AG20443 (cell line): ENCODE measurements around the gene KCTD17.
A peak's percentile ranks its signal among the peaks of the same experiment; 100 is the strongest.

Experiments
- DNase-seq: peaks from one replicate; pipeline ENCODE4 v3.0.0; 2012; ENCODE audit warnings: low spot score, mixed read lengths

Gene KCTD17

GRCh38 chr22:37021041-37021440 is 30.5 kb upstream of the KCTD17 start:
- DNase-seq: no peak

GRCh38 chr22:37021710-37022482 is 29.6 kb upstream of the KCTD17 start:
- DNase-seq: peak; percentile 70

GRCh38 chr22:37022483-37023337 is 28.8 kb upstream of the KCTD17 start:
- DNase-seq: no peak

GRCh38 chr22:37023743-37024338 is 27.7 kb upstream of the KCTD17 start:
- no peak for DNase-seq

- DNase-seq: no peak
These were observed 27.0 kb upstream of the KCTD17 start for GRCh38 chr22:37024339-37025157.

GRCh38 chr22:37025500-37026070 is 26.0 kb upstream of the KCTD17 start:
- DNase-seq: no peak

GRCh38 chr22:37026325-37026724 is 25.2 kb upstream of the KCTD17 start:
- DNase-seq: no peak

GRCh38 chr22:37027556-37027955 is 24.0 kb upstream of the KCTD17 start:
- no peak for DNase-seq

- DNase-seq: no peak
These were observed 22.6 kb upstream of the KCTD17 start for GRCh38 chr22:37028692-37029674.

GRCh38 chr22:37030560-37031281 is 20.8 kb upstream of the KCTD17 start:
- DNase-seq: no peak

- DNase-seq: no peak
These were observed 19.4 kb upstream of the KCTD17 start for GRCh38 chr22:37032134-37032534.

- peak; percentile 66 for DNase-seq
These were observed 18.7 kb upstream of the KCTD17 start for GRCh38 chr22:37032535-37033460.

- DNase-seq: no peak
These were observed 17.7 kb upstream of the KCTD17 start for GRCh38 chr22:37033605-37034430.

- DNase-seq: no peak
These were observed 14.7 kb upstream of the KCTD17 start for GRCh38 chr22:37036655-37037377.

GRCh38 chr22:37037669-37038068 is 13.9 kb upstream of the KCTD17 start:
- DNase-seq: no peak

GRCh38 chr22:37039466-37039865 is 12.1 kb upstream of the KCTD17 start:
- no peak for DNase-seq
